Endothelial cell of umbilical vein (primary cell): ENCODE measurements around the gene SPAST. TPM values are rescaled to one million over a fixed set of nuclear protein-coding genes. Genes with fewer than 3 reads are reported as not detected.
"Not testable (repeated sequence)": the region's sequence is repeated elsewhere in the genome, so short reads cannot be mapped to it uniquely, and the experiment has no call there.

ENCODE experiments used
- BruUV-seq: library from RNA; stranded (reverse); fragments of 400-500 nt; replicated peaks from 2 replicates; lab custom pipeline; 2021; lab: Mats Ljungman, UMichigan
- CTCF ChIA-PET: fragments of 300-600, 350-600 bp; sonication (Branson Sonifier 250); formaldehyde crosslinking; loops from one replicate; lab custom pipeline; 2021; ENCODE audit warnings: antibody characterized with exemption, inconsistent platforms; lab: Charles Lee
- POLR2A ChIA-PET: fragments of 300-600, 350-600 bp; sonication (Branson Sonifier 250); formaldehyde crosslinking; loops from one replicate; lab custom pipeline; 2021; ENCODE audit warnings: antibody characterized with exemption, inconsistent platforms; lab: Charles Lee
- DNase-seq: peaks from one replicate; pipeline ENCODE4 v3.0.0-alpha.2; 2011; ENCODE audit warnings: low read depth, low spot score
- FAIRE-seq: peaks from 2 replicates; lab custom pipeline; 2011; peaks lifted over from hg19 to GRCh38; lab: Jason Lieb, UNC
- H2AFZ ChIP-seq: 2 replicates; pipeline ENCODE4 v1.6.0; 2012; ENCODE audit warnings: low read depth, low read length, control low read depth, inconsistent platforms
- H3K27ac ChIP-seq: 2 replicates; pipeline ENCODE4 v1.5.1; 2011; ENCODE audit warnings: low read depth, mild to moderate bottlenecking, control low read depth, low read length, moderate library complexity; ENCODE audit not compliant: insufficient read depth
- H3K27me3 ChIP-seq, 2 experiments: 2 replicates each; pipeline versions ENCODE4 v1.6.0 to v1.6.1; 2011; ENCODE audit warnings: low read length in 2 of 2, mixed read lengths in 1 of 2; ENCODE audit not compliant: control insufficient read depth in 2 of 2, insufficient read depth in 2 of 2
- H3K36me3 ChIP-seq, 2 experiments: 2 replicates in 1 of 2; 3 replicates in 1 of 2; pipeline ENCODE4 v1.5.1; 2011; ENCODE audit warnings: low read length in 2 of 2, mild to moderate bottlenecking in 1 of 2, moderate library complexity in 1 of 2; ENCODE audit not compliant: control insufficient read depth in 2 of 2, insufficient read depth in 2 of 2; ENCODE audit errors: extremely low read depth in 1 of 2
- H3K4me1 ChIP-seq: 3 replicates; pipeline ENCODE4 v1.5.1; 2011; ENCODE audit warnings: mild to moderate bottlenecking, low read length; ENCODE audit not compliant: control insufficient read depth, insufficient read depth; ENCODE audit errors: extremely low read depth
- H3K4me2 ChIP-seq: 2 replicates; pipeline ENCODE4 v1.6.1; 2011; ENCODE audit warnings: low read length, control low read depth, mixed read lengths; ENCODE audit not compliant: insufficient read depth
- H3K4me3 ChIP-seq, 3 experiments: fragments of 200-600 bp in 1 of 3; sonication (generic), shearing (Covaris generic) in 1 of 3; replicated peaks in 1 of 3; 2 replicates each; pipeline ENCODE4 v1.5.1; 2011 to 2016; ENCODE audit warnings: control low read depth in 3 of 3, low read length in 3 of 3, mild to moderate bottlenecking in 2 of 3, inconsistent platforms in 1 of 3, low read depth in 1 of 3, moderate library complexity in 1 of 3; ENCODE audit not compliant: insufficient read depth in 1 of 3
- H3K79me2 ChIP-seq: 2 replicates; pipeline ENCODE4 v1.6.0; 2012; ENCODE audit warnings: low read length, inconsistent platforms; ENCODE audit not compliant: control insufficient read depth, insufficient read depth
- H3K9ac ChIP-seq: replicated peaks from 2 replicates; pipeline ENCODE3; 2011; ENCODE audit warnings: low read length, control low read depth; ENCODE audit not compliant: insufficient read depth; ENCODE audit errors: extremely low read depth
- H3K9me1 ChIP-seq: replicated peaks from 3 replicates; pipeline ENCODE4 v1.6.0; 2011; ENCODE audit warnings: mild to moderate bottlenecking, low read length; ENCODE audit not compliant: control insufficient read depth, insufficient read depth; ENCODE audit errors: extremely low read depth
- H3K9me3 ChIP-seq: replicated peaks from 2 replicates; pipeline ENCODE4 v1.5.1; 2012; ENCODE audit warnings: low read length, inconsistent platforms; ENCODE audit not compliant: control insufficient read depth, insufficient read depth
- H4K20me1 ChIP-seq: replicated peaks from 2 replicates; pipeline ENCODE3; 2011; ENCODE audit warnings: mild to moderate bottlenecking, low read length; ENCODE audit not compliant: control insufficient read depth, insufficient read depth; ENCODE audit errors: extremely low read depth
- EZH2 ChIP-seq: IDR thresholded peaks from 2 replicates; pipeline ENCODE4 v1.6.1; 2012; ENCODE audit warnings: borderline replicate concordance, low read depth, mild to moderate bottlenecking, moderate library complexity, low read length, inconsistent platforms; ENCODE audit not compliant: severe bottlenecking
- FOS ChIP-seq: IDR thresholded peaks from 2 replicates; pipeline ENCODE4 v1.6.1; 2011; ENCODE audit warnings: mild to moderate bottlenecking, low read length, moderate library complexity, borderline replicate concordance; ENCODE audit not compliant: insufficient read depth
- GATA2 ChIP-seq: IDR thresholded peaks from 2 replicates; pipeline ENCODE4 v1.7.0; 2011; ENCODE audit warnings: low read depth, mild to moderate bottlenecking, moderate library complexity, mixed read lengths, low read length; ENCODE audit not compliant: insufficient read length, insufficient read depth
- JUN ChIP-seq: IDR thresholded peaks from 2 replicates; pipeline ENCODE4 v1.6.1; 2011; ENCODE audit warnings: borderline replicate concordance, low read depth; ENCODE audit not compliant: insufficient read length, insufficient read depth
- MYC ChIP-seq: IDR thresholded peaks from one replicate; pipeline ENCODE4 v1.6.1; 2011; ENCODE audit warnings: mild to moderate bottlenecking, low read depth, low read length
- POLR2A ChIP-seq: IDR thresholded peaks from 2 replicates; pipeline ENCODE4 v1.6.1; 2012; ENCODE audit warnings: low read depth, mild to moderate bottlenecking, control low read depth, low read length
- POLR2AphosphoS5 ChIP-seq: IDR thresholded peaks from 2 replicates; pipeline ENCODE4 v1.6.1; 2012; ENCODE audit warnings: low read depth, mild to moderate bottlenecking, control low read depth, low read length, moderate library complexity; ENCODE audit not compliant: insufficient read depth
- dilution Hi-C: fragments of 300-500 bp; cut with MboI; formaldehyde crosslinking; loops from one replicate; pipeline ENCODE4 v1.15.0; 2019; ENCODE audit warnings: low sequenced_read_pairs; ENCODE audit not compliant: extremely low pct_ligation_motif_present
- intact Hi-C: fragments of 100-400 bp; cut with micrococcal nuclease; formaldehyde crosslinking; loops from one replicate; pipeline ENCODE4 v1.10.0; 2022
- polyA plus RNA-seq, 4 experiments: library from polyadenylated mRNA; depleted of rRNA in 3 of 4; stranded (reverse) in 3 of 4; unstranded in 1 of 4; fragments of >200 nt; gene quantifications; 2 replicates each; pipeline versions ENCODE4 v1.2.1 to v1.2.3, GENCODE V29; 2011 to 2012; ENCODE audit warnings: missing spikeins in 1 of 4
- total RNA-seq: library from RNA; stranded (reverse); gene quantifications from 2 replicates; pipeline ENCODE4 v1.2.3, GENCODE V29; 2021
- TF ChIP-seq, protein P1 (sequence below), 2 donors: IDR thresholded peaks; 1 replicate in 1 of 2; 2 replicates in 1 of 2; pipeline ENCODE4 v1.5.1; 2011; ENCODE audit warnings: low read length in 2 of 2, mild to moderate bottlenecking in 2 of 2, moderate library complexity in 2 of 2, control low read depth in 1 of 2, inconsistent platforms in 1 of 2, low read depth in 1 of 2; ENCODE audit not compliant: insufficient read depth in 1 of 2; ENCODE audit errors: extremely low read depth in 1 of 2
- TF ChIP-seq, protein P2 (sequence below): IDR thresholded peaks from 2 replicates; pipeline ENCODE4 v1.6.1; 2011; ENCODE audit not compliant: insufficient read depth, insufficient read length

SPAST gene
- total and polyA plus RNA-seq, 2 donors (not counting 3 experiments of a cell fraction or from before 2014, with no cell fraction given) = 4.7 to 24.9 TPM

DNA sequence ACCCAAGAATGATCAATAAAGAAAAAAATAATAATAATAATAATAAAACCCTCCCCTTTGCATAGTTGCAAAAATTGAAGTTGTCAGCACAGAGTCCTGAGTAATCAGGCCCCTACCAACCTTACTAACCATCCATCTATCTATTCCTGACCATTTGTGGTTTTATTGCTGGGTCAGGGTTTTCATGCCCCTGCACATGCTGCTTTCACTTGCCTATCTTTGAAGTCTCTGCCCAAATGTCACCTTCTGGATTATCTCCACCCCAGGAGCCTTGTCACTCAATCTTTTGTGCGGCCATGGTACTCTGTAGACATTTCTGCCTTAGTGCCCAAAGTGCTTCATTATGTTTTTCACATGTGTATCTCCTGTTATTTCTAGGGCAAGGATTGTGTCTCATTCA, 137.5 kb downstream of the SPAST start:
- intact Hi-C loops = no loop called here
- Histone ChIP-seq H3K79me2 (no peaks in the 10 kb centered on the region), H3K4me2 (no peak overlapping the region), H4K20me1 (no peaks in the 10 kb centered on the region), H3K9ac (no peak overlapping the region), H3K27me3 (no peaks in the 10 kb centered on the region), H3K27ac (no peak overlapping the region), H3K4me3 (no peak overlapping the region), H3K4me1 (no peaks in the 10 kb centered on the region), H3K36me3 (peaks cover 0 to 2% of the 10 kb centered on the region in 2 experiments), H2AFZ (no peak overlapping the region), H3K9me1 (no peaks in the 10 kb centered on the region), H3K9me3 (no peaks in the 10 kb centered on the region)
- ChIA-PET CTCF (no interaction called here), POLR2A (no interaction called here)
- dilution Hi-C loops = no loop called here
- FAIRE-seq = no peak
- BruUV-seq = no TSS peak
- no peak for DNase-seq
- TF ChIP-seq, protein P1, sequence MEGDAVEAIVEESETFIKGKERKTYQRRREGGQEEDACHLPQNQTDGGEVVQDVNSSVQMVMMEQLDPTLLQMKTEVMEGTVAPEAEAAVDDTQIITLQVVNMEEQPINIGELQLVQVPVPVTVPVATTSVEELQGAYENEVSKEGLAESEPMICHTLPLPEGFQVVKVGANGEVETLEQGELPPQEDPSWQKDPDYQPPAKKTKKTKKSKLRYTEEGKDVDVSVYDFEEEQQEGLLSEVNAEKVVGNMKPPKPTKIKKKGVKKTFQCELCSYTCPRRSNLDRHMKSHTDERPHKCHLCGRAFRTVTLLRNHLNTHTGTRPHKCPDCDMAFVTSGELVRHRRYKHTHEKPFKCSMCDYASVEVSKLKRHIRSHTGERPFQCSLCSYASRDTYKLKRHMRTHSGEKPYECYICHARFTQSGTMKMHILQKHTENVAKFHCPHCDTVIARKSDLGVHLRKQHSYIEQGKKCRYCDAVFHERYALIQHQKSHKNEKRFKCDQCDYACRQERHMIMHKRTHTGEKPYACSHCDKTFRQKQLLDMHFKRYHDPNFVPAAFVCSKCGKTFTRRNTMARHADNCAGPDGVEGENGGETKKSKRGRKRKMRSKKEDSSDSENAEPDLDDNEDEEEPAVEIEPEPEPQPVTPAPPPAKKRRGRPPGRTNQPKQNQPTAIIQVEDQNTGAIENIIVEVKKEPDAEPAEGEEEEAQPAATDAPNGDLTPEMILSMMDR (IDR thresholded peaks at IDR 0.05; ENCODE audit: extremely low read depth in 1 of 2, insufficient read depth in 1 of 2, low read depth in 1 of 2, low read length in 2 of 2) = no peak
- no peak for TF ChIP-seq POLR2AphosphoS5
- no peak for TF ChIP-seq GATA2
- TF ChIP-seq FOS = no peak
- TF ChIP-seq EZH2 = no peak
- TF ChIP-seq JUN = no peak
- TF ChIP-seq, protein P2, sequence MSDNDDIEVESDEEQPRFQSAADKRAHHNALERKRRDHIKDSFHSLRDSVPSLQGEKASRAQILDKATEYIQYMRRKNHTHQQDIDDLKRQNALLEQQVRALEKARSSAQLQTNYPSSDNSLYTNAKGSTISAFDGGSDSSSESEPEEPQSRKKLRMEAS = no peak
- TF ChIP-seq MYC = no peak
- TF ChIP-seq POLR2A = no peak

DNA sequence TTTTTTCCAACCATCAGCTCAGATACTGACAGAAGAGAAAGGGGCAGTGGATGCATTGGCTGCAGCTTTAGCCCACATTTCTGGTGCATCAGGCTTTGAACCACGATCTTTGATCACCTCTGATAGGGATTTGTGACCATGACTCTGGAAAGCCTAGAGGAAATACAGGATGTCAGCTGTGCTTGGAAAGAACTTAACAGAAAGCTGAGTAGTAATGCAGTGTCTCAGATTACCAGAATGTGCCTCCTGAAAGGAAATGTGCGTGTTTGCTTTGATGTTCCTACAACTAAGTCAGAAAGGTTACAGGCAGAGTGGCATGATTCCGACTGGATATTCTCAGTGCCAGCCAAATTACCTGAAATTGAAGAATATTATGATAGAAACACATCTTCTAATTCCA, 140.1 kb downstream of the SPAST start:
- H3K27ac ChIP-seq, POLR2A ChIA-PET, H3K9me3 ChIP-seq, intact Hi-C loops, H3K79me2 ChIP-seq, H3K4me3 ChIP-seq, H2AFZ ChIP-seq, DNase-seq, H3K27me3 ChIP-seq, H3K4me2 ChIP-seq, H3K9ac ChIP-seq, BruUV-seq, H3K36me3 ChIP-seq, H4K20me1 ChIP-seq, dilution Hi-C loops, FAIRE-seq, H3K4me1 ChIP-seq, H3K9me1 ChIP-seq: not testable (repeated sequence)
- CTCF ChIA-PET = interaction anchor here (1.0 kb wide), 1 partner anchor 10 kb away, joined by 3 read pairs; no protein-coding TSS in a partner anchor
